K562 (cell line): ENCODE data around the gene HNMT. TPM values are rescaled to one million over a fixed set of nuclear protein-coding genes. Genes with fewer than 3 reads are reported as not detected.
A peak's percentile ranks its signal among the peaks of the same experiment; 100 is the strongest.

Experiments
- ATAC-seq: fragments of 200-7000 bp; cut with Tn5 transposase; 3 replicates; pipeline ENCODE4 v1.9.1; 2020; ENCODE audit warnings: moderate library complexity
- BruUV-seq: library from RNA; stranded (reverse); fragments of 400-500 nt; replicated peaks from 2 replicates; lab custom pipeline; 2021; lab: Mats Ljungman, UMichigan
- CTCF ChIA-PET: fragments of 300-600 bp; formaldehyde crosslinking; extraction: SDS; loops from one replicate; lab custom pipeline; 2021; ENCODE audit warnings: low intra/inter-chr PET ratio; lab: Yijun Ruan, JAX
- POLR2A ChIA-PET: fragments of 300-600, 350-650 bp; sonication (Branson Sonifier 250); formaldehyde crosslinking; extraction: SDS; loops from one replicate; lab custom pipeline; 2021; ENCODE audit warnings: antibody characterized with exemption, inconsistent platforms; lab: Yijun Ruan, JAX
- DNase-seq, 4 experiments: peaks; one replicate each; pipeline versions ENCODE4 v3.0.0 to v3.0.0-alpha.2; 2011 to 2018; ENCODE audit warnings: low spot score in 3 of 4, mixed read lengths in 3 of 4; ENCODE audit errors: extremely low read depth in 1 of 4
- FAIRE-seq: peaks from 2 replicates; lab custom pipeline; 2011; peaks lifted over from hg19 to GRCh38; lab: Jason Lieb, UNC
- H2AFZ ChIP-seq: 2 replicates; pipeline ENCODE4 v1.6.0; 2011; ENCODE audit warnings: low read depth, low read length, control low read depth, inconsistent platforms
- H3K27ac ChIP-seq: fragments of 200-600 bp; 3 replicates; pipeline ENCODE4 v1.8.0; 2011; ENCODE audit warnings: low read depth, mild to moderate bottlenecking, control low read depth, inconsistent platforms, low read length, moderate library complexity, mixed read lengths; ENCODE audit errors: extremely low read depth
- H3K27me3 ChIP-seq, 2 experiments: fragments of 300-600 bp in 1 of 2; 2 replicates in 1 of 2; 3 replicates in 1 of 2; pipeline versions ENCODE4 v1.6.0 to v1.8.0; 2011; ENCODE audit warnings: inconsistent platforms in 2 of 2, low read length in 2 of 2, mild to moderate bottlenecking in 1 of 2, mixed read lengths in 1 of 2, moderate library complexity in 1 of 2; ENCODE audit not compliant: control insufficient read depth in 2 of 2, insufficient read depth in 2 of 2
- H3K36me3 ChIP-seq: fragments of 300-600 bp; 3 replicates; pipeline ENCODE4 v1.8.0; 2011; ENCODE audit warnings: mild to moderate bottlenecking, low read length, inconsistent platforms; ENCODE audit not compliant: control insufficient read depth, insufficient read depth
- H3K4me1 ChIP-seq, 2 experiments: fragments of 200-600 bp in 1 of 2; replicated peaks in 1 of 2; 2 replicates in 1 of 2; 3 replicates in 1 of 2; pipeline versions ENCODE4 v1.5.1 to v1.8.0; 2011; ENCODE audit warnings: inconsistent platforms in 2 of 2, low read length in 2 of 2, mild to moderate bottlenecking in 1 of 2, mixed read lengths in 1 of 2, moderate library complexity in 1 of 2; ENCODE audit not compliant: control insufficient read depth in 2 of 2, insufficient read depth in 2 of 2
- H3K4me2 ChIP-seq: 2 replicates; pipeline ENCODE4 v1.6.1; 2011; ENCODE audit warnings: low read length, control low read depth, inconsistent platforms, mixed read lengths; ENCODE audit not compliant: insufficient read depth
- H3K4me3 ChIP-seq: fragments of 200-600 bp; sonication (generic), shearing (Covaris generic); 2 replicates; pipeline ENCODE4 v1.5.1; 2016; ENCODE audit warnings: control low read depth, inconsistent platforms
- H3K79me2 ChIP-seq: fragments of 200-600 bp; 3 replicates; pipeline ENCODE4 v1.8.0; 2011; ENCODE audit warnings: low read length, inconsistent platforms; ENCODE audit not compliant: control insufficient read depth, insufficient read depth
- H3K9ac ChIP-seq, 2 experiments: 2 replicates each; pipeline versions ENCODE4 v1.6.0 to v1.6.1; 2011; ENCODE audit warnings: low read depth in 2 of 2, low read length in 2 of 2, control low read depth in 1 of 2, inconsistent platforms in 1 of 2, mild to moderate bottlenecking in 1 of 2, mixed read lengths in 1 of 2; ENCODE audit not compliant: insufficient read depth in 1 of 2
- H3K9me1 ChIP-seq: one replicate; pipeline ENCODE4 v1.6.0; 2011; ENCODE audit warnings: inconsistent platforms, mild to moderate bottlenecking, low read length, moderate library complexity; ENCODE audit not compliant: control insufficient read depth, insufficient read depth
- H3K9me3 ChIP-seq: replicated peaks from 2 replicates; pipeline ENCODE4 v1.5.1; 2011; ENCODE audit warnings: low read depth, low read length, inconsistent platforms; ENCODE audit not compliant: control insufficient read depth, insufficient read depth
- H4K20me1 ChIP-seq: replicated peaks from 2 replicates; pipeline ENCODE4 v1.6.1; 2011; ENCODE audit warnings: low read length, inconsistent platforms, mixed read lengths; ENCODE audit not compliant: control insufficient read depth, insufficient read depth
- BDP1 ChIP-seq: IDR thresholded peaks from 3 replicates; pipeline ENCODE4 v1.6.1; 2011; ENCODE audit not compliant: insufficient read length, insufficient read depth
- CEBPG ChIP-seq, 3 experiments: fragments of 200-800 bp in 1 of 3; sonication (Bioruptor generic) in 1 of 3; sonication (generic) in 1 of 3; formaldehyde crosslinking in 1 of 3; IDR thresholded peaks in 2 of 3; conservative IDR thresholded peaks in 1 of 3; 2 replicates each; pipeline versions ENCODE4 v1.6.1 to v1.8.0; 2016 to 2022; ENCODE audit warnings: missing compliant biosample characterization in 2 of 3, missing genetic modification characterization in 2 of 3, mild to moderate bottlenecking in 1 of 3, missing genetic modification reagents in 1 of 3
- MYNN ChIP-seq, 2 experiments: sonication (generic); formaldehyde crosslinking in 1 of 2; IDR thresholded peaks; 2 replicates each; pipeline versions ENCODE4 v1.5.0 to v1.6.1; 2016 to 2020; ENCODE audit warnings: antibody characterized with exemption in 1 of 2, missing genetic modification reagents in 1 of 2
- NFE2 ChIP-seq: IDR thresholded peaks from 2 replicates; pipeline ENCODE4 v1.6.1; 2014; ENCODE audit warnings: antibody characterized with exemption, low read depth
- SIN3A ChIP-seq, 2 experiments: fragments of 150-350 bp in 1 of 2; IDR thresholded peaks; 2 replicates each; pipeline ENCODE4 v1.6.1; 2011 to 2016; ENCODE audit warnings: borderline replicate concordance in 2 of 2, low read depth in 2 of 2, low read length in 2 of 2, mild to moderate bottlenecking in 2 of 2, moderate library complexity in 2 of 2; ENCODE audit not compliant: control insufficient read depth in 1 of 2
- ZNF175 ChIP-seq: fragments of 200-800 bp; sonication (Bioruptor generic); IDR thresholded peaks from 2 replicates; pipeline ENCODE4 v1.6.1; 2016; ENCODE audit warnings: low read depth, mild to moderate bottlenecking, missing genetic modification characterization, missing compliant biosample characterization
- whole genome bisulfite sequencing: fragments of 100-300 bp; shearing (Covaris generic); methylation state at CpG from one replicate; pipeline ENCODE4 v1.1.6; 2016; ENCODE audit warnings: low coverage, mixed read lengths; ENCODE audit not compliant: insufficient coverage; ENCODE audit errors: missing lambda C conversion rate; 5-methylcytosine and 5-hydroxymethylcytosine counted together
- in situ Hi-C: fragments of 300-500 bp; cut with MboI; formaldehyde crosslinking; loops from 4 replicates; pipeline ENCODE4 v1.15.0; 2018; ENCODE audit warnings: inconsistent platforms, mixed read lengths
- intact Hi-C: fragments of 100-400 bp; cut with micrococcal nuclease; formaldehyde crosslinking; loops from 2 replicates; pipeline ENCODE4 v1.14.2; 2022
- polyA plus RNA-seq, 8 experiments: library from polyadenylated mRNA; depleted of rRNA in 4 of 8; stranded (reverse) in 5 of 8; unstranded in 3 of 8; fragments of >200 nt; fragmentation: Nextera tagmentation in 2 of 8; fragmentation: Illumina TruSeq in 1 of 8; extraction: Ambion mirVana in 2 of 8; extraction: Trizol in 1 of 8; gene quantifications; 2 replicates each; pipeline versions ENCODE4 v1.2.1 to v1.2.3, GENCODE V29; 2011 to 2014; ENCODE audit warnings: inconsistent platforms in 1 of 8, missing spikeins in 1 of 8
- total RNA-seq, 7 experiments: library from RNA; depleted of rRNA in 6 of 7; stranded (reverse); fragments of >200 nt in 6 of 7; fragmentation: Illumina TruSeq in 2 of 7; extraction: Trizol in 2 of 7; gene quantifications; 2 replicates each; pipeline versions ENCODE4 v1.2.1 to v1.2.3, GENCODE V29; 2011 to 2021; ENCODE audit warnings: low replicate concordance in 1 of 7
- TF ChIP-seq, protein P1 (sequence below): fragments of 450-650 bp; IDR thresholded peaks from 2 replicates; pipeline ENCODE4 v1.6.1; 2016; ENCODE audit warnings: low read depth, mild to moderate bottlenecking, moderate library complexity

The HNMT gene
- total and polyA plus RNA-seq, 9 of the 15 experiments (the other 6 are each of a cell fraction or from before 2014, with no cell fraction given): 3.1 to 10.9 (median 5.3) TPM

DNA sequence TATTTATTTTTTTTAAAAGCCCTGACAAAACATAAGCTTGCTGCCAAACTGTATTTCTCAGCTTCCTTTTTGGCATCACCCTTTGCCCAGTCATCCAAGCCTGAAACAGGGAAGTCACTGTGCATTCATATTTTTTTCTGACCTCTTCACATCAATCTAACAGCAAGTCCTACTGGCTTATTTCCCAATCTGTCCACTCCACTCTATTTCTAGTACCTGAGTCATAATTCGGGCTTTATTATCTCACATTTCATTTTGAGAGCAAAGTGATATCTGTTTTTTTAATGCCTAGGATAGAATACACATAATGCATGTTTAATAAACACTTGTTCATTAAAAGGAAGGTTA is 5.1 kb downstream of the HNMT start:
- H2AFZ ChIP-seq: no peak overlapping the region
- 0 out of 2 replicates have a peak, but pooled peaks have one; percentile 30 for TF ChIP-seq NFE2
- no peak for TF ChIP-seq ZNF175 (CRISPR knock-in tag)
- TF ChIP-seq BDP1: no peak
- TF ChIP-seq, protein P1, sequence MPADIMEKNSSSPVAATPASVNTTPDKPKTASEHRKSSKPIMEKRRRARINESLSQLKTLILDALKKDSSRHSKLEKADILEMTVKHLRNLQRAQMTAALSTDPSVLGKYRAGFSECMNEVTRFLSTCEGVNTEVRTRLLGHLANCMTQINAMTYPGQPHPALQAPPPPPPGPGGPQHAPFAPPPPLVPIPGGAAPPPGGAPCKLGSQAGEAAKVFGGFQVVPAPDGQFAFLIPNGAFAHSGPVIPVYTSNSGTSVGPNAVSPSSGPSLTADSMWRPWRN: no peak
- no peak for TF ChIP-seq SIN3A (IDR thresholded peaks at IDR 0.05; ENCODE audit: borderline replicate concordance in 2 of 2, control insufficient read depth in 1 of 2, low read depth in 2 of 2, low read length in 2 of 2)
- TF ChIP-seq CEBPG (CRISPR knock-in tag; IDR thresholded peaks at IDR 0.05): no peak
- peak in 1 of 2 experiments; percentile 8; a peak in 1 of 4 replicates for TF ChIP-seq CEBPG (tag; conservative IDR thresholded peaks at IDR 0.05 in 1 of 2, IDR thresholded peaks at IDR 0.05 in 1 of 2)
- no peak for TF ChIP-seq MYNN (IDR thresholded peaks at IDR 0.05)
- no peak for TF ChIP-seq MYNN (CRISPR knock-in tag; IDR thresholded peaks at IDR 0.05)
- TF ChIP-seq, all 486 proteins: peak for 2
- no TSS peak for BruUV-seq
- Histone ChIP-seq H3K4me3 (no peak overlapping the region), H4K20me1 (no peaks in the 10 kb centered on the region), H3K4me2 (no peak overlapping the region), H3K27me3 (no peaks in the 10 kb centered on the region), H3K9ac (no peak overlapping the region), H3K79me2 (no peaks in the 10 kb centered on the region), H3K9me1 (no peaks in the 10 kb centered on the region), H3K9me3 (no peaks in the 10 kb centered on the region), H3K36me3 (no peaks in the 10 kb centered on the region), H3K4me1 (peaks cover 3 to 11% of the 10 kb centered on the region in 2 experiments; a peak in 3 of 5 replicates), H3K27ac (no peak overlapping the region)
- DNase-seq (no peak), ATAC-seq (no peak), FAIRE-seq (no peak)
- ChIA-PET POLR2A (no interaction called here), CTCF (no interaction called here)
- in situ Hi-C loops: no loop called here
- intact Hi-C loops: no loop called here
- WGBS: 27% methylated on average over 1 of the region's 1 CpG
